RCC 7860 (cell line): Measurements from ENCODE around the gene OLFM3.

Experiments
- DNase-seq: peaks from one replicate; pipeline ENCODE4 v3.0.0-alpha.2; 2015; ENCODE audit warnings: low spot score
- FAIRE-seq: peaks from 2 replicates; lab custom pipeline; 2012; peaks lifted over from hg19 to GRCh38; lab: Jason Lieb, UNC

OLFM3 gene

GRCh38 chr1:101953623-101954022 is 43.1 kb downstream of the OLFM3 start:
- FAIRE-seq (no peak), DNase-seq (no peak)

GRCh38 chr1:101945884-101946283 is 50.8 kb downstream of the OLFM3 start:
- DNase-seq (no peak), FAIRE-seq (no peak)

DNA sequence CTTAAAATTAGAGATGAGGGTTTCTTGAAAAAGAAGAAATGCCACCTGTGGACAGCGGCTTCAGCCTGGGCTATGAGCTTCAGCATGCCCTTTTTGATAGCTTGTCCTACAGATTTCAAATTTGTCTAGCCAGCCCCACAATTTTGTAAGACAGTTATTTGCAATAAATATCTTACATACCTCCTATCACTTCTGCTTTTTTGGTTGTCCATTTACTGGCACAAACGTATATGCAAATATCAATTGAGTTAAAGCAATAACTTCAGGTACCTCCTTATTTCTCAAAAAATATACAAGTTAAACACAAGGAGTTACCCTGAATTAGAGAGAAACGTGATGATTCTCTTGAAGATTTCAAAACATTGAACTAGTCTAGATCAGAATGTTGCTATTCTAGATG is 53.5 kb downstream of the OLFM3 start:
- no peak for DNase-seq
- no peak for FAIRE-seq

DNA sequence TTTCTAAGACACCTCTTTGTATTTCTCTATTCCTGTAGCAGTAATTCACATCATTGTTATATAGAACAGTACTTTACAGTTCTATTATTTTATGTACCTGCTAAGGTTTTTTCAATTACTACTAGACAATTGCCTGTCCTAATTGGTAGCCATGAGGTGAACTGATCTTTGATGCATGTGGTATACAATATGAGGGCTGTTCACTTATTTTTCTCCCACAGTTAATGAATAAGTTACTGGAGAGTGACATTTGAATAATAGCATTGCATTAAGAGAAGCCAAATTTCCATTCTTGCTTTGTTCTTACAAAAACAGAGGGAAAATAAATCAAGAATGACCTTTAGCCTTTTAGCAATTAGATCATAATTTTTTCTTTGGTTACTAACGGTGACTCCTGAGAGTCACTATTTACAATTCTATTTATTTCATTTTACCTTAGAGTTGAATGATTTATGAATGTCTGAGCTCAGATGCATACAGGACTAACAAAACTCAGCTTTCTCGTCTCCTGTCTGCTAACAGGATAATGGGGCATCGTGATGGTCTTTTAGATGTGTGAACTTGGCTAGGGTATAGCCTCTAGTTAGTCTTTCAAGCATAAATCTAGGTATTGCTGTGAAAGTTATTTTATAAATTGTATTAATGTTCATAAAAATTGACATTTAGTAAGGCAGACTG is 54.1 kb downstream of the OLFM3 start:
- DNase-seq (no peak), FAIRE-seq (no peak)

DNA sequence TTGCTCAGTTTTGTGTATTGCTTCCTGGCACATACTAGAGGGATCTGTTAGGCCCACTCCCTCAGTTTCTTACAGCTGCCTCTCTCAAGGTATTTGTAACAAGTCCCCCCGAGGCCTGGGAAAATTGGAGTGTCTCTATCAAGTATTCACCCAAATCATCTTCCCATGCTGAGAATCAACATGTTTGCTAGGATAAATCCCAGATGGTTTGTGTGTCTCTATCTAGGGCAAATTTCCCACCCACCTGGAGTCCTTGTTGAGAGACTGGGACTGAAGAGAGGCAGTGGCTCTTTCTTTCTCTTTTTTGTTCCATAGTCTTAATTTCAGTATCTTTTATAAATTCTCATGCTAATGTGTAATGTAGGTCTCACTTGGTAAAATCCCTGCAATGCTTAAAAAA is 58.0 kb downstream of the OLFM3 start:
- FAIRE-seq (no peak), DNase-seq (no peak)

DNA sequence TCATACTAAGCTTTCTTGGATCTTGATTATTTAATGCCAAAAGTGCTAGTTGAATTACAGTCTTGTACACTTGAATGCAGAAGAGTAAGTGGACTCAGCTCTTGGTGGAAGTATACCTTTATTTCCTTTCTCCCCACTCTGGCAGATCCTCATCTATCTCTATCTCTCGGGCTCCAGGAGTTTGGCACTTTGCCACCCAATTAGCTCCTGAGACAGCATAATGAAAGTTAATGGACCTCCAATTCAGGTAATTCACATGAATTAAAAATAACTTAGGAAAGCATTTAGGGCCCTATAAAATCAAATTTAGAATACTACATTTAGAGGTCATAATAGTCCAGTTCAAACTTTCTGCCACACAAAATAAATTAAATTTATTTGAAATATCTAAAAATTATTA is 67.4 kb downstream of the OLFM3 start:
- FAIRE-seq (no peak), DNase-seq (no peak)

DNA sequence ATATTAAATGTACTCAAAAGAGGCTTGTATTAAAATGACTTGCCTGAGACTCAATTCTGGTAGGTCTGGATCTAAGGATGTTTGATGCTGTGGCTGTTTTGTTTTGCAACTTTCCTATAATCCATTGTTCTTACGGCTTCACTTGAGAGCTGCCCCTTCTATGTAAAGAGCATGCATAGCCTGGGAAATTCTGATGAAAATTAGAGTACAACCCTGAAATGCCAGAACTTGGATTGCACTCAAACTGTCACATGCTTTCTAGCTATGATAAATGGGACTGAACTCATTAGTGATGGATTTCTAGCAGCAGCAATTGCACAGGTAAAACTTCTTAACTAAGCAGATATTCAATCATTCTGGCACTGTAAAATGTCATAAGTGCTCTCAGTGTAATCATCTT is 67.9 kb downstream of the OLFM3 start:
- no peak for FAIRE-seq
- no peak for DNase-seq

GRCh38 chr1:101924700-101925099 is 72.0 kb downstream of the OLFM3 start:
- FAIRE-seq (no peak), DNase-seq (no peak)

- DNase-seq: no peak
Observed at GRCh38 chr1:101920577-101920976, 76.1 kb downstream of the OLFM3 start.

GRCh38 chr1:101918277-101918676 is 78.4 kb downstream of the OLFM3 start:
- FAIRE-seq (no peak), DNase-seq (no peak)

More at GRCh38 chr1:101920577-101920976, 76.1 kb downstream of the OLFM3 start:
- no peak for FAIRE-seq

GRCh38 chr1:101915597-101915996 is 81.1 kb downstream of the OLFM3 start:
- FAIRE-seq (no peak), DNase-seq (no peak)

- FAIRE-seq (no peak), DNase-seq (no peak)
Observed at GRCh38 chr1:101914473-101915242, 82.1 kb downstream of the OLFM3 start.

- FAIRE-seq: no peak
Observed at GRCh38 chr1:101911894-101912293, 84.8 kb downstream of the OLFM3 start.

DNA sequence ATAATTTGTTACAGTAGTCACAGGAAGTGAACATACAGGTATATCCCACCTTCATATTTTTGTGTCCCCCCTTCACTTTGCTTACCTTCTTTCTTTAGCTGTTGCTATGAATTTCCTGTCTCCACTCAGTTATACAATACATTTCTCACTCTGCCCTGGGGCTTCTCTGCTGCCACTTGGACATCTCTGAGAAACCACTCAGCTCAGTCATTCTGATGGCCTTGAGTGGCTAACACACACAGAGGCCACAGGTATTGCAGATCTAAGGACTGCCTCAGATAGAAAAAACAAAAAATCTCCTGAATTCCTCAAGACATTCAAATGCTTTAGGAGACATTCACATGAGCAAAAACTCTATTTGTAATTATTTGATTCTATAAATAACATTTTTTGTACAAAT is 87.7 kb downstream of the OLFM3 start:
- DNase-seq: no peak
- FAIRE-seq: no peak

More at GRCh38 chr1:101911894-101912293, 84.8 kb downstream of the OLFM3 start:
- no peak for DNase-seq

DNA sequence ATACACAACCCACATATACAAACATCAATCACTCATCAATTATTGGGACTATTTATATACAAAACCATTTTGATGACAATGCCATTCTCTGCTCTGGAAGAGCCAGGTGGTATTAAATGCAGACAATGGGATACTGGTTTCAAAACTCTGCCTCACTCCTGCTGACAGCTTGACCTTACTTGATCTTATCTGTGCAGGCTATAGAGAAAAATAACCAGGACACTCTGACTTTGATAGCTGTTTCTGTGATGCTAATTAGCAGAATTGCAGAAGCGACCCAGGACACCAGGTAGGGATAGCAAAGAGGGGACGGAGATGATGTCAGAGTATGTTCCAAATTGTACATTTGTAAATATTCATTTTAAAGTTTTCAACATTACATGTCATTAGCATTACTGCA is 89.5 kb downstream of the OLFM3 start:
- FAIRE-seq (no peak), DNase-seq (no peak)

GRCh38 chr1:101905283-101905835 is 91.4 kb downstream of the OLFM3 start:
- DNase-seq: no peak
- FAIRE-seq: no peak

- no peak for DNase-seq
- FAIRE-seq: no peak
Observed at GRCh38 chr1:101902199-101902598, 94.5 kb downstream of the OLFM3 start.

- FAIRE-seq (no peak), DNase-seq (no peak)
Observed at GRCh38 chr1:101898137-101898536, 98.6 kb downstream of the OLFM3 start.

- DNase-seq: no peak
- FAIRE-seq: no peak
Observed at GRCh38 chr1:101884621-101885020, 112.1 kb downstream of the OLFM3 start.

DNA sequence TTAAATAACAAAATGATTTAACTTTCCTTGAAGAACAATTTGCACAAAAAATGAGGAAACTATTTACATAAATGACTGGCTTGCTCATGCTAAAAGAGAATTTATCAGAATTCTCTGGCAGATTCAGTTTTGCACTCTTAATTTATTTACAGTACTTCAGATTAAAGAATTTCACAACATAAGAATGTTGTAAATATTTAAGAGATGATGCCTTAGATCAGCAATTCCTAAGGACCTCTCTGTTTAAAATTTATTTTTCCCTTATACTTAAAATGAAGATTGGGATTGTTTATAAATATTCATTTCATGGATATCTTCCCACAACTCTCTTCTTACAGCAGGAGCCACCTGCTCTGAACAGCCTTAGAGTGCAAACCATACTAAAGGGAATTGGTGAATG is 120.8 kb downstream of the OLFM3 start:
- no peak for DNase-seq
- no peak for FAIRE-seq

GRCh38 chr1:101873672-101874071 is 123.1 kb downstream of the OLFM3 start:
- FAIRE-seq (no peak), DNase-seq (no peak)

DNA sequence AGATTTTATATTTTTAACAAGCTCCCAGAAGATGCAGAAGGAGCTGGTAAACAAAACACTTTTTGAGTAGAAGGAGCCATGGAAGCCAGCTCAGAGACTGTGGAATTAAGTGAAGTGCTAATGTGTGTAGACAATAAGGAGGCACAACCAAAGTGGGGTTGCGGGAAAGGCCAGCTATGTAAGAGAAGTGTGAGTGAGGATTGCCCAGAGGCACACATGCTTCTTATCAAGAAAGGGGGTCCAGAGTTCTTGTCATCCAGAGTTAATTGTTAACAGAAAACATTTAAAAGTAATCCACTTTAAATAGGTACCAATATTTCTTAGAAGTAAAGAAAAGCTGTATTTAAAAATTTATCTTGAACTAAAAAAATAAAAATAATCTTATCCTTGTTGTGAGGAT is 136.8 kb downstream of the OLFM3 start:
- DNase-seq: no peak

More for the DNA sequence above, 136.8 kb downstream of the OLFM3 start:
- FAIRE-seq: no peak
